IPS DF 4.7 (cell line): ENCODE data around the gene TMEM270.
"Not testable (repeated sequence)": the region's sequence is repeated elsewhere in the genome, so short reads cannot be mapped to it uniquely, and the experiment has no call there.

Experiments
- DNase-seq: peaks from one replicate; pipeline ENCODE4 v3.0.0-alpha.2; 2013; ENCODE audit warnings: low spot score; ENCODE audit errors: extremely low read depth

TMEM270 gene

DNA sequence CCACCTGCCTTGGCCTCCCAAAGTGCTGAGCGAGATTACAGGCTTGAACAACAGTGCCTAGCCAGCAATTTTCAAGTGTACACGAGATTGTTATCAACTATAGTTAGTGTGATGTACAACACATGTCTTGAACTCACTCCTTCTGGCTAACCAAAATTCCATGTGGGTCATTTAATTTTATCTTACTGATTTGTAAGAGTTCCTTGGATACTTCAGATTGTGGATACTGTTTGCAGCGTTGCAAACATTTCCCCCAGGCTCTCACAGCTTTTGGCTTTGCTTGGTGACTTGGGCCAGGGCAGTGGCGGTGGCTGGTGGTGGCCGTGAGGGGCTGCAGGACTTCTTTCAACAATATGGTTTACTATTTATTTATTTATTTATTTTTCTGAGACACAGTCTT, 8.5 kb upstream of the TMEM270 start:
- DNase-seq = no peak

DNA sequence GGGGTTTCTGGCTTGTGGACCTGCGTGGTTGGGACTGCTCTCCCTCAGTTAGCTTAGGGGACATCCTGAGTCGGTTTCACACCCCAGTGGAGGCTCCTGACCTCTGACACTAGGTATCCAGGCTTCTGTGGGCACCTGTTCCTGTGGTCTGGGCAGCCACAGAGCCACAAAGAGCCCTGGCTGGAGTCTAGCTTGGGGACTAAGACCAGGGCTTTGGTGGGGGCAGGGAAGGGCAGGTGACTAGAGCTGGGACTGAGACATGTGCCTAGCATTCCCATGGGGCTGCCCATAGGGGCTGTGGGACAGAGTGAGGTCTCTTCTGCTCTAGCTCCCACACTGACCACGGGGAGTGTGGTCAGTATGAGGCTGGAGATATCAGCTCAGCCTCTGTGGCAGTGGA, 4.0 kb upstream of the TMEM270 start:
- DNase-seq = no peak

DNA sequence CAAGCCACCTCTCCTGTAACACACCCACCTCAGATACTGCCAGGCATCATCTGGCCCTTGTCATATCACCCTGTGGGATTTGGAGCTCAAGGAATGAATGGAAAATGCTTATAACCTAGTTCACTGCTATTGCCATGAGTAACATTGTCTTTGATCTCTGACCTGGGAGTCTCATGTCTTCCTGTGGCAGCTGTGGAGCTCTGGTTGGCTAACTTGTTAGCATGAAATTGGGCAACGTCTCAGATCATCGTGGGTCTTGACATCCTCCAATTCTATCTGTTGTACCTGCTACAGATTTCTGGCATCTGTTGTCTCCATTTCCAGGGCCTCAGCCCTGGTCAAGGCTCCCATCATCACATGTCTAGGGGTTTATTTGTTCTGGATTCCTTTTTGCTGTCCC, 2.2 kb upstream of the TMEM270 start:
- DNase-seq = no peak

DNA sequence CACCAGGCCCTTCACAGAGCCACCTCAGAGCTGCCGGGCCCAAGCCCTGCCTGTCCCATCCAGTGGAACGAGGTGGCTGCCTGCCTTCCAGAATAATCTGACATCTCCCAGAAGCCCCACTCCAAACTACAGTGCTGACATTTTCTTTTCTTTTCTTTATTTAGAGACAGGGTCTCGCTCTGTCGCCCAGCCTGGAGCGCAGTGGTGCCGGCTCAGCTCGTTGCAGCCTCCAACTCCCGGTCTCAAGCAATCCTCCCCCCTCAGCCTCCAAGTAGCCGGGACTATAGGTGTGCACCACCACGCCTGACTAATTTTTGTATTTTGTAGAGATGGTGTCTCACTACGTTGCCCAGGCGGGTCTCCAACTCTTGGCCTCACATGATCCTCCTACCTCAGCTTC, 346 bp downstream of the TMEM270 start:
- DNase-seq = no peak

DNA sequence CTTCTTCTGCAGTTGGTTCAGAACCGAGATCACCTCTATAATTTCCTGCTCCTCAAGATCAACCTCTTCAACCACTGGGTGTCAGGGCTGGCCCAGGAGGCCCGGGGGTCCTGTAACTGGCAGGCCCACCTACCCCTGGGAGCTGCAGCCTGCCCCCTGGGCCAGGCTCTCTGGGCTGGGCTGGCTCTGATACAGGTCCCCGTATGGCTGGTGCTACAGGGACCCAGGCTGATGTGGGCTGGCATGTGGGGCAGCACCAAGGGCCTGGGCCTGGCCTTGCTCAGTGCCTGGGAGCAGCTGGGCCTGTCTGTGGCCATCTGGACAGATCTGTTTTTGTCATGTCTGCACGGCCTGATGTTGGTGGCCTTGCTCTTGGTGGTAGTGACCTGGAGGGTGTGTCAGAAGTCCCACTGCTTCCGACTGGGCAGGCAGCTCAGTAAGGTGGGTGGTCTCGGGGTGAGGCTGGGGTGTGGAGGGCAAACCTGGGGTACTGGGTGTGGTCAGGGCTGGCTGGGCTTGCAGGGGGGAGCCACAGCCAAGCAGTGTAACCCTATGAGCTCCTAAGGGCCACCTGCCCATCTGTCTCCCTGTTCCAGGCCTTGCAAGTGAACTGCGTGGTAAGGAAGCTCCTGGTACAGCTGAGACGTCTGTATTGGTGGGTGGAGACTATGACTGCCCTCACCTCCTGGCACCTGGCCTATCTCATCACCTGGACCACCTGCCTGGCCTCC, 4.2 kb downstream of the TMEM270 start:
- no peak for DNase-seq

DNA sequence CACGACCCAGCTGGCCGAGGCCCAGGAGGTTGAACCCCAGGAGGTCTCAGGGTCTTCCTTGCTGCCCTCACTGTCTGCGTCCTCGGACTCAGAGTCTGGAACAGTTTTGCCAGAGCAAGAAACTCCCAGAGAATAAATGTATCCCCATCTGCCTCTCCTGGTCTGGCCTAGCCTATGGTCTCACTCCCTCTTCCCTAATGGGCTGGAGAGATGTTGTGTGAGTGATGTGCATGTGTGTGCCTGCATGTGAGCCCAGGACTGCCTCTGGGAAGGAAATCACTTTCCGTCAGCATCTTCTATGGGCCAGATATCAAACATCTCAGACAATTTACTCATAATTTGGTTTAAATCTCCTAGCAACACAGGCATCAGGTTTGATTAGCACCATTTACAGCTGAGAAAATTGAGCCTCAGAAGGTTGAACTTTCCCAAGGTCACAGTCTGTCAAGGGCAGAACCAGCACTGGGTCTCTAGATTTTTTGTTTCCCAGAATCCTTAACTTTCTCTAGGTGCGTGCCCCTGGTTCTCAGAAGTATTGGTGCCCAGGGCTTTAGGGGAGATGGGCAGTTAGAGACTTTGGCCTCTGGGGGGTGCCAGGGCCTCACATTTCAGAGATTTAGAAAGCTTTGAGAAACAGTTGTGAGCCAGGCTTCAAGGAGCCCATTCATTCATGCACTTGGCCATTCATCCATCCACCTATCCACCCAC, 4.9 kb downstream of the TMEM270 start:
- no peak for DNase-seq

DNA sequence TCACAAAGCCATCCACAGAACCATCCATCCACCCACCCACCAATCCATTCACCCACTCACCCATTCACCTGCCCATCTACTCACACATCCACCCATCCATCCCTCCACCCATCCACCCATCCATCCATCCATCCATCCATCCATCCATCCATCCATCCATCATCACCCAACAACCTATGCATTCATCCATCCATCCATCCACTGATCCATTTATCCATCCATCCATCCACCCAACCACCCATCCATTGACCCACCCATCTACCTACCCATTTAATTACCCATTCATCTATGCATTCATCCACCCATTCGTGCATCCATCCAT, 5.4 kb downstream of the TMEM270 start:
- DNase-seq = no peak

DNA sequence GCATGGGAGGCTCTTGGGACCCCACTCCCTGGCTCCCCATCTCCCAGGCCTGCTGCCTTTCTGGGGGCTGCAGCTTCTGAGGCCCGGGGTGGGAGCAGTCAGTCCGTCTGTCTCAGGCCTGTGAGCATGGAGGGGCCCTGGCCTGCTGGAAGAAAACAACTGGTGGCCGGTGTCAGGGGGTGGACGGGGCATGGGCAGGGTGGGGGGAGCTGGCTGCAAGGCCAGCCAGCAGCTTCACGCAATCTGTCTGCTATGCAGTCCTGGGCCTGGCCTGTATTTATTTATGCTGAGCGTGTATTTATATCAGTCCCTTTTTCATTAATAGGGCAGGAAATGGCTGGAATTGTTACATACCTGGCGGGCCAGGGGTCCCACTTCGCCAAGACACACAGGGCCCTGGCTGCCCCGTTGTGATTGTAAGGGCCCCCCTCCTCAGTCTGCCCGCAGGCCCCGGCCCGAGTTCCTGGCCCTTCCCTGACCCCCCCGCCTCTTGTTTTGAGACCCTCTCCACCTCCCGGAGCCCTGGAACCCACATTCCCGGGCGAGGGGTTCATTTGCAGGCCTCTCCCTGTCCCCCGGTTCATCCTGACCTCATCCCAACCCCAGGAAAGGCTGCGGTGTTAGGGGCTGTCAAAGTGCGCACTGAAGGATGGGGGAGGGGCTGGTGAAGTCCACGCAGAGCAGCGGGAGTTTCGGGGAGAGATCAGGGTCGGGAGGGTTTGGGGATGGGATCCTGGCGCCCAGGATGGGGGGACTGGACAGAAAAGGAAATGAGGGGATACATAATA, 8.2 kb downstream of the TMEM270 start:
- DNase-seq = no peak

DNA sequence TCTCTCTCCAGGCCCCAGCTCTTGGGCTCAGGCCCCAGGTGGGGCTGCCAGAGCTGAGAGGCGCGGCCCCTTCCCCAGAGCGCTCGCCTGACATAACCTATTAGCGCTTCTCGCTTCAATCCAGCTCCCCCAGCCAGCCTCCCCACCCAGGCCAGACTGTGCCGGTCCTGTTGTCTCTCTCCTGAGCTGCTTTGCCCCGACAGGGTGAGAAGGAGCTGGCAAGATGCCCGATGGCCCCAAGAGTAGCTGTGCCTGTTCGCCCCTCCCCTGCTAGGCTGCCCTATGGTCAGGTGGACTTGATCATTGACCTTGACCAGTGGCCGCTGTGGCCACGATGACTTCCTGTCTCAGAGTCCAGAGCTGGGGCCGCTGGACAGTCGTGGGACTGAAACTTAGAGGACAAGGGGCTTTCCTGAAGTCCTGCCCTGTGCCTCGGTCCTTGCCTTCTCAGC, 9.1 kb downstream of the TMEM270 start:
- DNase-seq = no peak

DNA sequence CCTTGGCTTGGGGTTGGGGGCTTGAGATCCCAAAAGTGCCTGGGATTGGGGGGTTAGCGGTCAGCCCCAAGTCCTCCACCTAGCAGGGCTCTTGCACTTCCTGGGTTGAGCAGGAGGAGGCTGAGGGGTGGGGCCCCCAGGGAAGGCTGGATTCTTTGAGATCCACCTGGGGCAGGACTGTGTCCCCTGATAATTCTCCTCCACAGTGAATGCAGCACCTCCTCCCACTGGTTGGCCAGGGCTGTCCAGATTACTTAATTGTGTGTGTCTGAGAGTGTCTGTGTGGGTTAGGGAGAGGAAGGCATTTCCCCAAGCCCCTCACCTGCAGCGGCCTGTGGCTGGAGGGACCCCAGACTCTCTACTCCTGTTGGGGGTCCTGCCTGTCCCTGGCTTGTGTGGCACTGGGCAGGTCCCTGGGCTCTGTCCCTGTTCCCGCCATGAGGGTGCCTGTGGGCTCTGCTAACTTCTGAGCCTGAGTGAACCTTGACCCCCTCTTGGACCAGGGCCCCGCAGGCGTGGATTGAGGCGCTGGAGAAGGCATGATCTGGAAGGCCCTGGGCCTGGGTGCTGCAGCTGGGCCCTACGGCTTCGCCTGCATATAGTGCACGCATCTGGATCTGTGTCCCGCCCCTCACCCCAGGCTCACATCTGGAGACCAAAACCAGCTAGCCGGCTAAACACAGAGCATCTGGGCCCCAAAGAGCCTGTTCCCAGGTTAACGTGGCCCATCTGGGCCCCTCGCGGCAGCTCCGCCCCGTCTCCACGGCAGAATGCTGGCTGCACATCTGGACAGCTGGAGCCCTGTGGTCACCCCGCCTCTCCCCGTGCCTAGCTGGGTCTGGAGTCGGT, 10.4 kb downstream of the TMEM270 start:
- no peak for DNase-seq

DNA sequence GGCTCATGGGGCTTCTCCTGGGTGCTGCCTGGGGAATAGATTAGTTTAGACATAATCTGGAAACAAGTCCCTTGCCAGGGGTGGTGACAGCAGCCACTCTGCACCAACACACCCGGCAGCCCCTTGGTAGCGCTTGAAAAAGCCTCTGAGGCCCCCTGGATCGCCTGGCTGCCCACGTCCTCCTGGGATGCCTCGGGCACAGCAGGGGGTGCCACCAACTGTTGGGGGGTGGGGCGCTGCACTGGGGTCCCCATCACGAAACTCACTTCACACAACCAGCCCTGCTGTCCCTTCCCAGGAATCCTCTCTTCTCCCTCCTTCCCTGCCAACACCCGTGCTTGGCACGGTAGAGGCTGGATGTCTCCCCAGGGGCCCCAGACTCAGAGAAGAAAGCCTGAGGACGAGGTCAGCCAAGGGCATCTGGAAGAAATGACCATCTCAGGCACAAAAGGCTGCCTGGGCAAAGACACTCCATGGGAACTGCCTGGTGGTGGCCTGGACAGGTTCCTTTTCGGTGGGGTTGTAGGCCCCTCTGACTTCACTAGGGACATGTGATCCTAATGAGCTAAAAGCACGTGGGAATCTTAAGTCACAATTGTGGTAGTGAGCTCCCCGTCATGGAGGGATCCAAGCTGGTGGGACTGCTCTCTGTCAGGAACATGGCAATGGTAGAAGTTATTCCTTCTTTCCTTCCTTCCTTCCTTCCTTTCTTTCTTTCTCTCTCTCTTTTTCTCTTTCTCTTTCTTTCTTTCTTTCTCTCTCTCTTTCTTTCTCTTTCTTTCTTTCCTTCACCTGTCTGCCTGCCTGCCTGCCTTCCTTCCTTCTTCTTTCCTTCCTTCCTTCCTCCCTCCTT, 11.3 kb downstream of the TMEM270 start:
- DNase-seq = no peak

DNA sequence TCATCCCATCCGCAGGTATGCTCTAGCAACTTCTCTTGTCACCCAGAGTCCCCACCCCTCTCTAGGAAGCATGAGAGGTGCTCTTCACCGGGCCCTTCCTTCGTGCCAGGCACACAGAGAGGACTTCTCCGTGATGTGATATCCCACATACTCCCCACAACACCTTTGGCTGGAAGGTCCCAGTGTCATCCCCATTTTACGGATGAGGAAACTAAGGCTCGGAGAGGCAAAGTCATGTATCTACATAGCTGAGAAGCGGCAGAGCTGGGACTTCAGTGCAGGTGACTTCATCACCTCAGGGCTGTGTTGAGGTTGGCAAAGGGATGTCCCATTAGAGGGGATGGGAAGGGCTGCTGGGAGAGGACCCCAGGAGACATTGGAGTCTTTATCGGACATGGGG, 15.4 kb downstream of the TMEM270 start:
- DNase-seq = no peak

DNA sequence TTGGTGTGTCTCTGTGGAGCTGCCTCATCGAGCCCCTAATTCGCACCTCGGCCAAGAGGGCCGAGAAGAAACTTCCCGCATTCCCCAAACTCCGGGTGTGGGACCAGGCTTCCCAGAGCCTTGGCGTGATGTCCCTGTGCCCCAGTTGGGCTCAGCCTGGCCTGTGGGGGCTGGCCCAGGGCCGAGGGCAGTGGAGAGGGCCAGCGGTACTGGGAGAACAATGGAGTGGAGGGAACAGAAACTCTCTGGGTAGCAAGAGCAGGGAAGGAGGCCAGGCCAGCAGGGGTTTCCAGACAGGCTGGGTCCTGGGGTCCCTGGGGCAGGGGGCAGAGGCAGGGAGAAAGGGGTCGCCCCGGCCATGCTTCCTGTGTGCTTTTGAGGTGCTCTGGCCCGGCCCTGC, 16.0 kb downstream of the TMEM270 start:
- no peak for DNase-seq

DNA sequence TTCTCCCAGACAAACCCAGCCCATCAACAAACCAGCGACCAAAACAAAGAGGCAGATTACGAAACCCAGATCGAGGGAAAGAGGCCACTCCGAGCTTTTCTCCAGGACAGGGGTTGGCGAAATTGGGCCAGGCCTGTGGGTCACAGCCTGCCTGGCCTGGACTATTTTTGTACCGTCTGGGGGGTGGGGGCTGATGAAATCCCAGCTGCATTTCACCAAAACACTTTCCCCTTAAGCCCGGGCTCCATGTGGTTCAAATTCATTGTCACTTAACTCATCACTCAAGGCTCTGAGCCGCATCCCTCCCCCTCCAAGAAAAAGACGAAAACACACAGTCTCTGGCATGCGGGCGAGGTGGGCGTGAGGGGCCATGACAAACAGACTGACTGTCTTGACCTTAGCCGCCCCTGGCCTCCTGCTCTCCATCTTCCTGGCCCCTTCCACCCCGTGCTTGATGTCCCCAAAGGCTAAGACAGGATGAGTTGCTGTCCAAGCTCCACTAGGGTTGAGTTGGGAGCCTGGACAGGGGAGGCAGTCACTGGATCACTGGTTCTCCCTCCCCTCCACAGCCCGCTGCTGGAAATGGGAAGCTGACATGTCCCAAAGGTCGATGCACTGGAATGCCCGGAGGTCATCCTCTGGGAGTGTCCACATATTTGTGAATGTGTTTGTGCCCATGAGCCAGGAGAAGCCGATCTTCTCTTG, 19.2 kb downstream of the TMEM270 start:
- DNase-seq = no peak

DNA sequence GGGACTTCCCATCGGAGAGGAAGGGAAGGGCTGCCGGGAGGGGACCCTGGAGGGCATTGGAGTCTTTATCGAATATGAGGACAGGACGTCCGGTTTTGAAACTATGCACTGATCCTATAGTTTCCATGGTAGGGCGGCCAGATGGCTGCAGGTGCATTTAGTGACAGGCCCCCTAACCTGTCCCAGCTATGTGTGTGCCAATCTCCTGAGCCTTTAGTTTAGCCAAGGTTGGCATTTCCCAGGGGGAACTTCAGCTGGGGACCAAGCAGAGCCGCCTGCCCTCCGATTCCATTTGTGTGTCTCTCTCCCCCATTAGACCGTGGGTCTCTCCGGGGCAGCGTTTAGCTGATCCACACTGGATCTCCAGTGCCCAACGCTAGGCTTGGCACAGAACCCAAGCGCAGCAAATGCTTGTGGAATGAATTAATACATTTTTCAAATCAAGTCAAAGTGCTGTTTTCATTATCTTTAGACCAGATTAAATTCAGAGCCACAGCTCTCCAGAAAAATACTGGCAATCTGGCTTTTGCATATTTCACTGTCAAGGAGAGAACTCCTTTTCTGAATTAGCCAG, 19.9 kb downstream of the TMEM270 start:
- DNase-seq = no peak

DNA sequence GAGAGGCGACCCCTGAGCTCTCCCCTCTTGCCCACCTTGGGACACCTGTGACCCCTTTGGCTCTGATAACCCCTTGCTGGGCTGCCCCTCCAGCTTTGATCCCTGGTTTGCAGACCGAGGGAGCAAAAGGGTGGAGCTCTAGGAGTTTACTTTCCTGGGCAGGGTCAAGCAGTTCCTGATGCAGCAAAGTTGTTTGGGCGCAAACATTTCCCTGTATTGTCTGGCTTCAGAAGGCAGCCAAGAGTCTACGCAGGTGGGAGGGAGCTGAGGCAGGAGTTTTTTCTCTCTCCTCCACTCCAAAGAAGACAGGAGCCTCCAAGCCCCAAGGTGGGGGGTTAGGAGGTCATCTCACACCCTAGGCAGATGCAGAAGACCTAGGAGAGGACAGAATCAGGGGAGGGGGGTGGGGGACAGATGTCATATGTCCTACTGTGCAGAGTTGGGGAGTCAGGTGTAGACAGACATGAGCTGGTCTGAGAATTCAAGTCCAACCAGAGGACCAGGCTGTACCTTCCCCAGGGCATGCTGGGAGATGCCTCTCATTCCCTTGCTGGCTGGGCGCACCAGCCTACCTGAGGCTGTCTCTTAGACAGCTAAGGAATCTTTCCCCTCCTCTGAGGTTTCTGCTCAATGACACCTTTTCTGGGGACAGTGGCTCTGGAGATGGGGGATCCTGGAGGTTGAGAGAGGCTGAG, 20.5 kb downstream of the TMEM270 start:
- DNase-seq = no peak

DNA sequence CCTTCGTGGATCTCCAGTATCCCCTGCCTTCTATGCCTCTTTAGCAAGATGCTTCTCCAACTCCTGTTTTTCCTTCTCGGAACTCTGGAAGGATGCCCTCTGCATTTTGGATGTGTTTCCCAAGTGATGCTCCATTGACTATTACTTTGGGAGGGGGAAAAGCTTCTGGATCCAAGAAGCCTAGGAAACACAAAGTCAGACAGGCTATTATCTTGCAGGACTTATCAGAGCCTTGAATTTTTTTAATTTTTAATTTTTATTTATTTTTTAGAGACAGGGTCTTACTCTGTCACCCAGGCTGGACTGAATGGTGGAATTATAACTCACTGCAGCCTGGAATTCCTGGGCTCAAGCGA, 21.1 kb downstream of the TMEM270 start:
- DNase-seq = no peak

DNA sequence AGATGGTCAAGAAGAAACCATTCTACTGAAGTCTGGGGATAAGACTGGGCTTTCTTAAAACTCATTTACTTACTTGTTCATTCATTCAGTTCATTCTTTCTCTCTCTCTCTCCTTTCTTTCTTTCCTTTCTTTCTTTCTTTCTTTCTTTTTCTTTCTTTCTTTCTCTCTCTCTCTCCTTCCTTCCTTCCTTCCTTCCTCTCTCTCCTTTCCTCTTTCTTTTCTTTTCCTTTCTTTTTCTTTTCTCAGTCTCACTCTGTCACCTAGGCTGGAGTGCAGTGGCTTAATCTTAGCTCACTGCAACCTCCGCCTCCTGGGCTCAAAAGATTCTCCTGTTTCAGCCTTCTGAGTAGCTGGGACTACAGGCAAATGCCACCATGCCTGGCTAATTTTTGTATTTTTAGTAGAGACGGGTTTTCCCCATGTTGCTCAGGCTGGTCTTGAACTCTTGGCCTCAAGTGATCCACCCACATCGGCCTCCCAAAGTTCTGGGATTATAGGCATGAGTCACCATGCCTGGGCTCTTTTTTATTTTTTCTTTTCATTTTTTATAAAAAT, 24.0 kb downstream of the TMEM270 start:
- DNase-seq = not testable (repeated sequence)
